Cardiac muscle cell (in vitro differentiated cells and primary cell): ENCODE measurements around the gene NDUFAF8. TPM values are rescaled to one million over a fixed set of nuclear protein-coding genes. Genes with fewer than 3 reads are reported as not detected.
A peak's percentile ranks its signal among the peaks of the same experiment; 100 is the strongest.

Source experiments
- DNase-seq, 2 donors: peaks; one replicate each; pipeline versions ENCODE4 v3.0.0 to v3.0.0-alpha.2; 2010 to 2017; ENCODE audit warnings: low read depth in 1 of 2, low spot score in 1 of 2
- H3K27ac ChIP-seq: fragments of 200-600 bp; sonication (generic); 2 replicates; pipeline ENCODE4 v1.5.1; 2016
- H3K27me3 ChIP-seq: fragments of 200-600 bp; sonication (generic); 2 replicates; pipeline ENCODE4 v1.6.0; 2016; ENCODE audit warnings: control low read depth
- H3K36me3 ChIP-seq: fragments of 200-600 bp; sonication (generic); 2 replicates; pipeline ENCODE4 v1.5.1; 2016; ENCODE audit warnings: control low read depth
- H3K4me1 ChIP-seq: fragments of 200-600 bp; sonication (generic); 2 replicates; pipeline ENCODE4 v1.8.1; 2017; ENCODE audit warnings: low read depth, mild to moderate bottlenecking, mixed run types
- H3K4me3 ChIP-seq: fragments of 200-600 bp; sonication (generic); 2 replicates; pipeline ENCODE4 v1.5.1; 2016; ENCODE audit warnings: mild to moderate bottlenecking
- H3K9me3 ChIP-seq: fragments of 200-600 bp; sonication (generic); 2 replicates; pipeline ENCODE4 v1.5.1; 2017; ENCODE audit warnings: low read depth, mild to moderate bottlenecking, control low read depth
- polyA plus RNA-seq: library from polyadenylated mRNA; unstranded; fragments of >200 nt; fragmentation: Nextera tagmentation; extraction: Ambion mirVana; gene quantifications from 2 replicates; pipeline ENCODE4 v1.2.1, GENCODE V29; 2016
- total RNA-seq: library from RNA; depleted of rRNA; stranded (reverse); fragments of >200 nt; gene quantifications from 2 replicates; pipeline ENCODE4 v1.2.3, GENCODE V29; 2016
- TF ChIP-seq, protein P1 (sequence below): IDR thresholded peaks from 2 replicates; pipeline ENCODE4 v1.5.1; 2012; ENCODE audit warnings: low read depth, mild to moderate bottlenecking, low read length

The NDUFAF8 gene
- total and polyA plus RNA-seq, 2 experiments from 2014 or later = 52.3 to 142 TPM

DNA sequence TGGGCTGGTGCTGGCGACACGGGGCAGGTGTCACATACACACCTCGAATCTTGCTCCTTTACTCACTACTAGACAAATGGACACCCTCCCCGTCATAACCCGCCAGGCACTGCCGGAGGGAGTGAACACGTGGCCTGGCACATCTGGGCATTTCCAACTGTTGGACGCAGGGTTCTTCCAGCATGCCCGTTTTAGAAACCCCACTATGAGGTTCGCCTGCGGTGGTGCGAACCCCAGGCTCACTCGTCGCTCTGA is 9.5 kb upstream of the NDUFAF8 start:
- TF ChIP-seq, protein P1, sequence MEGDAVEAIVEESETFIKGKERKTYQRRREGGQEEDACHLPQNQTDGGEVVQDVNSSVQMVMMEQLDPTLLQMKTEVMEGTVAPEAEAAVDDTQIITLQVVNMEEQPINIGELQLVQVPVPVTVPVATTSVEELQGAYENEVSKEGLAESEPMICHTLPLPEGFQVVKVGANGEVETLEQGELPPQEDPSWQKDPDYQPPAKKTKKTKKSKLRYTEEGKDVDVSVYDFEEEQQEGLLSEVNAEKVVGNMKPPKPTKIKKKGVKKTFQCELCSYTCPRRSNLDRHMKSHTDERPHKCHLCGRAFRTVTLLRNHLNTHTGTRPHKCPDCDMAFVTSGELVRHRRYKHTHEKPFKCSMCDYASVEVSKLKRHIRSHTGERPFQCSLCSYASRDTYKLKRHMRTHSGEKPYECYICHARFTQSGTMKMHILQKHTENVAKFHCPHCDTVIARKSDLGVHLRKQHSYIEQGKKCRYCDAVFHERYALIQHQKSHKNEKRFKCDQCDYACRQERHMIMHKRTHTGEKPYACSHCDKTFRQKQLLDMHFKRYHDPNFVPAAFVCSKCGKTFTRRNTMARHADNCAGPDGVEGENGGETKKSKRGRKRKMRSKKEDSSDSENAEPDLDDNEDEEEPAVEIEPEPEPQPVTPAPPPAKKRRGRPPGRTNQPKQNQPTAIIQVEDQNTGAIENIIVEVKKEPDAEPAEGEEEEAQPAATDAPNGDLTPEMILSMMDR = no peak
- Histone ChIP-seq H3K4me3 (no peak overlapping the region), H3K4me1 (peaks cover 11% of the 10 kb centered on the region), H3K36me3 (peaks cover 6% of the 10 kb centered on the region), H3K27me3 (no peaks in the 10 kb centered on the region), H3K9me3 (no peaks in the 10 kb centered on the region), H3K27ac (no peak overlapping the region)
- no peak for DNase-seq

DNA sequence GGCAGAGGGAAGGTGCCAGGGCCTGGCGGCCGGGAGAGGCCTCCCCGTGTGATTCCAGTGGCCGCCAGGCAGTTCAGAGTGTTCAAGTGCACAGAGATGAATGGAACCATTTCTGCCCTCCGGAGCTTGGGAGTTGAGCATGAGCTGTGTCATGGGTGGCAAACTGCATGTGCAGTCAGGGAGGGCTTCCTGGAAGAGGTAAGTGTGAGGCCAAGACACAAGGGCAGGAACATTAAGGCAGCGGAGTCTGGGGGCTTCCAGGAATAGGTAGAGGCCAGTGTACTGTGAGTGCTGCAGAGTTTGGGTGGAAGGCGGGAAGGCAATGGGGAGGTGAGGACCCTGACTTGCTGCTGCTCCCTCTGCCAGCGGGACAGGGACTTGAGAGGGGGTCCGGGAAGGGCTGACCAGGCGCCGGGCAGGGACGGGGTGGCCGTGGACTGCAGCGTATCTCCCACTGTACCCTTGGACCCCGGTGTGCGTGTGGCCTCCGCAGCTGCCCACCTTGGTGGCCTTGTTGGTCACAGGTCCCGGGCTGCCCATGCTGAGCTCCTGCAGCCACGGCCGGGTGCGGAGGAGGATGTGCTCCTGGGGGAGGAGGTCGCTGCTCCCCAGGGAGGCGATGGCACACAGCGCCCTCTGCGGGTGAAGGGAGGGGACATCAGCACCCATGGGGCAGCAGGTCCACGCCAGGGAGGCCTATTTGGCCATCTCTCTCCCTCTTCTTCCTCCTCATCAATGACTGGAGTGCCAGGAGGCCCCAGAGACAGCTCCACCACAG is 8.9 kb upstream of the NDUFAF8 start:
- Histone ChIP-seq H3K4me1 (peaks cover 15% of the 10 kb centered on the region), H3K9me3 (no peaks in the 10 kb centered on the region), H3K4me3 (no peak overlapping the region), H3K27me3 (no peaks in the 10 kb centered on the region), H3K36me3 (peaks cover 6% of the 10 kb centered on the region), H3K27ac (no peak overlapping the region)
- DNase-seq = no peak
- TF ChIP-seq, protein P1 = peak; percentile 32

DNA sequence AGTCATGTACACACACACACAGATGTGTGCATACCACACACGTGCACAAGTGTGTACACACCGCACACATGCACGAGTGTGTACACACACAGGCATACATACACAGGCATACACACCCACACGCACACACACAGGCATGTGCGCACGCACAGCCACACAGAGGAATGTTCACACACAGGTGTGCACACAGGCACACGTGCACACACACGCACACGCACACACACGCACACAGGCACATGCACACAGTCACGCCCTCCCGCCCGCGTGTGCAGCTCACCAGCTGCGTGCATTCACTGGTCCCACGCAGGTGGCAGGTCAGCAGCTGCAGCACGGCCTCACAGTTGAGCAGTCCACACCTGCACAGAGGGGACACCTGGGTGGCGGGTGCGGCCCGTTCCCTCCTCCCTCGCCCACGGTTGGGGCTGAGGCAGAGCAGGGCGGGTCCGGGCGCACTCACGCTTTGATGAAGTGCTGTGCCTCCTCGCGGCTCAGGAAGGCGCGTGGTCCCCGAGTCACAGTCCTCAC is 7.9 kb upstream of the NDUFAF8 start:
- H3K4me1 ChIP-seq = peaks cover 15% of the 10 kb centered on the region
- H3K4me3 ChIP-seq = no peak overlapping the region
- DNase-seq = no peak
- TF ChIP-seq, protein P1 = no peak
- no peaks in the 10 kb centered on the region for H3K9me3 ChIP-seq
- no peak overlapping the region for H3K27ac ChIP-seq
- peaks cover 6% of the 10 kb centered on the region for H3K36me3 ChIP-seq
- no peaks in the 10 kb centered on the region for H3K27me3 ChIP-seq

DNA sequence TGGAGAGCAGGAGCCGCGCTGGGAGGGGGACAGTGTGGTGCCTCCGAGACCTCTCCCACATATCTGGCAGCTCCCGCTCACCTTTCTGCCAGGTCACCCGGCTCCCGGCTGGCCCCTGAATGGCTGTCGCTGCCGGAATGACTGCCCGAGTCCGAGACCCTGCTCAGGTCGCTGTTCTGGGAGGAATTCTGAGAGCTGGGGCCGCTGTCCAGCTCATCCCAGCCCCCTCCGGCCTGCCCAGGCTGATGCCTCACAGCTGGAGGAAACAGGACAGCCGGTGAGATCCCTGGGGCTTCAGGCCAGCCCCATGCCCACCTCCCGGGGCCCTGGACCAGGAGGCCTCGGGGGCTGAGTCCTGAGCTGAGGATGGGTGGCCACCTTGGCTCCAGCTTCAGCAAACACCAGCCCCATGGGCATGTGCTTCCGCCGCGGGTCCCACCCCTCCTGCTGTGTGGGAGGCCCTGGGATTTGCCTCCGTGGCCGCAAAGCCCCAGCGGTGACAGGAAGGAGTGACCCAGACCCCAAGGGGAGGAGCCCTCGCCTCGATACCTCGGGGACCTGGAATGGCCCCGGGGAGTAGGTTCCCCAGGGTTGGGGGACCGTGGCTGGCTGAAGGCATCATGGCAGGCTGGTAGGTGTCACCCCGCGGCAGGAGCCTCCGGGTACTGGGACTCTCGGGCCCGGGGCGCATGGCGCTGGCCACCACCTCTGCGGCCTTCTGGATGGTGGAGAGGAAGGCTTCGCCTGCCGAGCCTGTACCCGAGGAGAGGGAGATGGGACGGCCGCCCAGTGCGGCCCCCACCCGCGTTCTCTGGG is 7.1 kb upstream of the NDUFAF8 start:
- no peak for DNase-seq
- Histone ChIP-seq H3K4me1 (peaks cover 15% of the 10 kb centered on the region), H3K27me3 (no peaks in the 10 kb centered on the region), H3K36me3 (peaks cover 6% of the 10 kb centered on the region), H3K4me3 (no peak overlapping the region), H3K27ac (no peak overlapping the region), H3K9me3 (no peaks in the 10 kb centered on the region)
- TF ChIP-seq, protein P1 = no peak

DNA sequence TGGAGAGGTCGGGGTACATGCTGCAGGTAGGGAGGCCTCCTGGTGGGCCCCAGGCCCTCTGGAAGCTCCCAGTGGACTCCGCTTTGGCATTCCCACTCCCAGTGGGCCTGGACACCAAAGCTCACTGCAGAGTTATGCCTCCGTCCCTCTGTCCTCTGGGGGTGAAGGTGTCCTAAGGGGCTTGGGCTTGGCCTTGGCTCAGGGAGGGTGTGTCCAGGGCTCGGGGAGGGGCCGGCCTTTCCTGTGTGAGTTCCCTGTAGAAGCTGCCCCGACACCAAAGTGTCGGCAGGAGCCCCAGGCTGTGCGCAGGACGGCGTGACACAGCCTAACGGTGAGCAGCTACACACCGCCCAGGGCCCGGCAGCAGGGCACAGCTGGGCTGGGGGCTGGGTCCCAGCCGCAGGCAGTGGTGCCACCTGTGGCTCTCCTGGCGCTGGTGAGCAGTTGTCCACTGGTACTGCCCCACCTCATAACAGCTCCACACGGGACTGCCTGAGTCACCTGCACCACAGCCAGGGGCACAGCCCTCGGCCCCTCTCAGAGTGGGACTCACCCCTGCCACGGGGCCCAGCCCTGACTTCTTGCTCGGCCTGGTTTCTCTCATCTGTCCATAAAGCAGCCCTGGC is 6.4 kb upstream of the NDUFAF8 start:
- peaks cover 6% of the 10 kb centered on the region for H3K36me3 ChIP-seq
- peaks cover 18% of the 10 kb centered on the region for H3K4me1 ChIP-seq
- TF ChIP-seq, protein P1 = no peak
- no peaks in the 10 kb centered on the region for H3K9me3 ChIP-seq
- H3K27me3 ChIP-seq = no peaks in the 10 kb centered on the region
- peak in 1 of 2 donors; percentile 29 for DNase-seq
- no peak overlapping the region for H3K27ac ChIP-seq
- no peak overlapping the region for H3K4me3 ChIP-seq
